ENCODE results near the gene ALDH1B1. TPM values are rescaled to one million over a fixed set of nuclear protein-coding genes. Genes with fewer than 3 reads are reported as not detected.

The ALDH1B1 gene
- total and polyA plus RNA-seq, 2 donors (not counting 3 experiments of a cell fraction or from before 2014, with no cell fraction given): 11.5 to 20.5 TPM

GRCh38 chr9:38371495-38371894 is 21.0 kb upstream of the ALDH1B1 start:
- Histone ChIP-seq H3K79me2 (ENCODE audit: control insufficient read depth, insufficient read depth, low read length) (no peaks in the 10 kb centered on the region), H4K20me1 (replicated peaks; ENCODE audit: control insufficient read depth, extremely low read depth, insufficient read depth, low read length) (no peaks in the 10 kb centered on the region), H3K36me3 (ENCODE audit: control insufficient read depth in 2 of 2, extremely low read depth in 1 of 2, insufficient read depth in 2 of 2, low read length in 2 of 2) (no peaks in the 10 kb centered on the region), H3K4me2 (ENCODE audit: insufficient read depth, low read length) (no peak overlapping the region), H3K27ac (ENCODE audit: insufficient read depth, low read depth, low read length) (no peak overlapping the region), H3K4me3 (replicated peaks in 1 of 3; ENCODE audit: insufficient read depth in 1 of 3, low read depth in 1 of 3, low read length in 3 of 3) (no peak overlapping the region), H2AFZ (ENCODE audit: low read depth, low read length) (no peak overlapping the region), H3K9me1 (replicated peaks; ENCODE audit: control insufficient read depth, extremely low read depth, insufficient read depth, low read length) (no peaks in the 10 kb centered on the region), H3K4me1 (ENCODE audit: control insufficient read depth, extremely low read depth, insufficient read depth, low read length) (no peaks in the 10 kb centered on the region), H3K9me3 (replicated peaks; ENCODE audit: control insufficient read depth, insufficient read depth, low read length) (no peaks in the 10 kb centered on the region), H3K27me3 (ENCODE audit: control insufficient read depth in 2 of 2, insufficient read depth in 2 of 2, low read length in 2 of 2) (peaks cover 14 to 18% of the 10 kb centered on the region in 2 experiments), H3K9ac (replicated peaks; ENCODE audit: extremely low read depth, insufficient read depth, low read length) (no peak overlapping the region)
- dilution Hi-C loops (cut with MboI; ENCODE audit: extremely low pct_ligation_motif_present, low sequenced_read_pairs) (no loop called here), intact Hi-C loops (cut with micrococcal nuclease) (loop anchor here (10.0 kb wide), 1 partner anchor 57 kb away; no protein-coding TSS in a partner anchor)
- FAIRE-seq: no peak
- POLR2A ChIA-PET: no interaction called here
- TF ChIP-seq JUN (IDR thresholded peaks at IDR 0.05; ENCODE audit: borderline replicate concordance, insufficient read depth, insufficient read length, low read depth): no peak
- no peak for TF ChIP-seq MYC (IDR thresholded peaks at IDR 0.05; ENCODE audit: low read depth, low read length)
- no peak for TF ChIP-seq FOS (IDR thresholded peaks at IDR 0.05; ENCODE audit: borderline replicate concordance, insufficient read depth, low read length)
- TF ChIP-seq, protein P1, sequence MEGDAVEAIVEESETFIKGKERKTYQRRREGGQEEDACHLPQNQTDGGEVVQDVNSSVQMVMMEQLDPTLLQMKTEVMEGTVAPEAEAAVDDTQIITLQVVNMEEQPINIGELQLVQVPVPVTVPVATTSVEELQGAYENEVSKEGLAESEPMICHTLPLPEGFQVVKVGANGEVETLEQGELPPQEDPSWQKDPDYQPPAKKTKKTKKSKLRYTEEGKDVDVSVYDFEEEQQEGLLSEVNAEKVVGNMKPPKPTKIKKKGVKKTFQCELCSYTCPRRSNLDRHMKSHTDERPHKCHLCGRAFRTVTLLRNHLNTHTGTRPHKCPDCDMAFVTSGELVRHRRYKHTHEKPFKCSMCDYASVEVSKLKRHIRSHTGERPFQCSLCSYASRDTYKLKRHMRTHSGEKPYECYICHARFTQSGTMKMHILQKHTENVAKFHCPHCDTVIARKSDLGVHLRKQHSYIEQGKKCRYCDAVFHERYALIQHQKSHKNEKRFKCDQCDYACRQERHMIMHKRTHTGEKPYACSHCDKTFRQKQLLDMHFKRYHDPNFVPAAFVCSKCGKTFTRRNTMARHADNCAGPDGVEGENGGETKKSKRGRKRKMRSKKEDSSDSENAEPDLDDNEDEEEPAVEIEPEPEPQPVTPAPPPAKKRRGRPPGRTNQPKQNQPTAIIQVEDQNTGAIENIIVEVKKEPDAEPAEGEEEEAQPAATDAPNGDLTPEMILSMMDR (IDR thresholded peaks at IDR 0.05; ENCODE audit: extremely low read depth in 1 of 2, insufficient read depth in 1 of 2, low read depth in 1 of 2, low read length in 2 of 2): peak in 1 of 2 donors; percentile 4
- no peak for TF ChIP-seq GATA2 (IDR thresholded peaks at IDR 0.05; ENCODE audit: insufficient read depth, insufficient read length, low read depth, low read length)
- CTCF ChIA-PET: no interaction called here
- no TSS peak for BruUV-seq (replicated peaks)
- DNase-seq (ENCODE audit: low read depth, low spot score): no peak

All from endothelial cell of umbilical vein (primary cell).